Fibroblast of the aortic adventitia (primary cell): ENCODE results near the gene DNM2. TPM values are rescaled to one million over a fixed set of nuclear protein-coding genes. Genes with fewer than 3 reads are reported as not detected.

ENCODE experiments used
- DNase-seq: peaks from one replicate; pipeline ENCODE4 v3.0.0-alpha.2; 2010; ENCODE audit warnings: low read depth
- H3K4me3 ChIP-seq: 2 replicates; pipeline ENCODE4 v1.5.1; 2011; ENCODE audit warnings: low read depth, mild to moderate bottlenecking, control low read depth, low read length, moderate library complexity
- total RNA-seq: library from RNA; depleted of rRNA; stranded (reverse); fragments of >200 nt; gene quantifications from 2 replicates; pipeline ENCODE4 v1.2.3, GENCODE V29; 2012; ENCODE audit warnings: low replicate concordance
- TF ChIP-seq, protein P1 (sequence below): IDR thresholded peaks from 2 replicates; pipeline ENCODE4 v1.5.1; 2011; ENCODE audit warnings: mild to moderate bottlenecking, low read length, control low read depth, inconsistent platforms; ENCODE audit not compliant: insufficient read depth

Gene DNM2
- total RNA-seq, 1 donor = 83.2 TPM

GRCh38 chr19:10829967-10830366, 112.1 kb downstream of the DNM2 start:
- TF ChIP-seq, protein P1, sequence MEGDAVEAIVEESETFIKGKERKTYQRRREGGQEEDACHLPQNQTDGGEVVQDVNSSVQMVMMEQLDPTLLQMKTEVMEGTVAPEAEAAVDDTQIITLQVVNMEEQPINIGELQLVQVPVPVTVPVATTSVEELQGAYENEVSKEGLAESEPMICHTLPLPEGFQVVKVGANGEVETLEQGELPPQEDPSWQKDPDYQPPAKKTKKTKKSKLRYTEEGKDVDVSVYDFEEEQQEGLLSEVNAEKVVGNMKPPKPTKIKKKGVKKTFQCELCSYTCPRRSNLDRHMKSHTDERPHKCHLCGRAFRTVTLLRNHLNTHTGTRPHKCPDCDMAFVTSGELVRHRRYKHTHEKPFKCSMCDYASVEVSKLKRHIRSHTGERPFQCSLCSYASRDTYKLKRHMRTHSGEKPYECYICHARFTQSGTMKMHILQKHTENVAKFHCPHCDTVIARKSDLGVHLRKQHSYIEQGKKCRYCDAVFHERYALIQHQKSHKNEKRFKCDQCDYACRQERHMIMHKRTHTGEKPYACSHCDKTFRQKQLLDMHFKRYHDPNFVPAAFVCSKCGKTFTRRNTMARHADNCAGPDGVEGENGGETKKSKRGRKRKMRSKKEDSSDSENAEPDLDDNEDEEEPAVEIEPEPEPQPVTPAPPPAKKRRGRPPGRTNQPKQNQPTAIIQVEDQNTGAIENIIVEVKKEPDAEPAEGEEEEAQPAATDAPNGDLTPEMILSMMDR = no peak
- H3K4me3 ChIP-seq = no peak overlapping the region
- DNase-seq = no peak

DNA sequence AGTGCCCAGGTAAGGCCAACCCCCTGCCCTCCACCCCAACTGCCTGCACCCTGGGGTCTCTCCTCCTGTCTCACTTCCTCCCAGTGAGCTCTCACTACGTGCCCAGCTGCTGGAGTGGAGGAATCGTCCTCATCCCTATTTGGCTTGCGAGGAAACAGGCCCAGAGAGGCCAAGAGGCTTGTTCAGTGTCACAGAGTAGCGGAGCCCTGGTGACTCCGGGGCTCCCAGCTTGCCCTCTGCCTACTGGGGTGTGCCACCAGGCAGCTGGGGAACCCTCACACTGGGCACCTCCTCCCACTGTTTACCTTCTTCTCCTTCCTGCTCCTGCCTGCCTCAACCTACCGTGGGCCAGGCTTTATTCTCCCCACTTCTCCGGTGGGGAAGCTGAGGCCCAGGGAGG, 112.5 kb downstream of the DNM2 start:
- TF ChIP-seq, protein P1 = no peak
- DNase-seq = no peak
- no peak overlapping the region for H3K4me3 ChIP-seq

GRCh38 chr19:10830931-10831779, 113.3 kb downstream of the DNM2 start:
- H3K4me3 ChIP-seq = no peak overlapping the region
- no peak for DNase-seq
- TF ChIP-seq, protein P1 = no peak

- H3K4me3 ChIP-seq = no peak overlapping the region
- TF ChIP-seq, protein P1 = no peak
- no peak for DNase-seq
These were observed 114.4 kb downstream of the DNM2 start for GRCh38 chr19:10831987-10832938.

- no peak for DNase-seq
- TF ChIP-seq, protein P1 = no peak
- H3K4me3 ChIP-seq = no peak overlapping the region
These were observed 115.0 kb downstream of the DNM2 start for GRCh38 chr19:10832939-10833296.

DNA sequence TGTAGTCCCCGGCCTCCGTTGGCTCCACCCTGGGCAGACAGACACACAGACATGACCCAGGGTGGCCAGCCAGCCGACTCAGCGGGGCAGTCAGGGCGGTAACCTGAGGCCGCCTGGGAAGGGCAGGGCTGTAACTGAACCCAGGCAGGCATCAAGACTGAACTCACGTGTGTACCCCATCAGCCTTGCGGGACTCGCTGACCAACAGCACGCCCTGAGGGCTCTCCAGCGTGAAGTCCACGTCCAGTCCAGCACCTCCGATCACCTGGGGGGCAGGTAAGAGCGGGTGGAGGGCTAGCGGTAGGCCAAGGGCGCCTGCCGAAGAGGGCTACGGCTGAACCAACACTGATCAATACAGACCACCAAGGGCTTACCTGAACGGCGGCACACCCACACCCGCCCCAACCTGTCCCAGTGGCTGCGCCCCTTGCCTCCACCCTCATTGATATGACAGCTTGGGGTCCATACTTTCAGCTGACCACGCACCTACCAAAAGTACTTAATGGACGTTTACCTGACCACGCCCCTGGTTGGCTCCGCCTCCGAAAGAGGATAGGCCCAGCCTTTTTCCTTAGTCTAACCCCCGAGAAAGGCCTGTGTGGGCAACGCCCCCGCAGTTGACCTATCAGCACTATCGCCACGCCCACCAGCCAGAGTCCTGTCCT, 117.3 kb downstream of the DNM2 start:
- DNase-seq = no peak
- H3K4me3 ChIP-seq = peak overlapping the region; percentile 66
- TF ChIP-seq, protein P1 = no peak
